Panc1 (cell line): ENCODE data around the gene UGGT2.

Experiments used
- CTCF ChIP-seq: fragments of 450-650 bp; IDR thresholded peaks from 2 replicates; pipeline ENCODE4 v1.5.1; 2017; ENCODE audit warnings: mild to moderate bottlenecking
- POLR2AphosphoS5 ChIP-seq: IDR thresholded peaks from 2 replicates; pipeline ENCODE4 v1.6.1; 2012; ENCODE audit warnings: mild to moderate bottlenecking, low read depth, low read length, moderate library complexity
- TCF7L2 ChIP-seq: IDR thresholded peaks from 2 replicates; pipeline ENCODE4 v1.6.1; 2011; ENCODE audit warnings: mild to moderate bottlenecking, low read depth, low read length, inconsistent platforms

GRCh38 chr13:96090240-96091101 is 37.3 kb upstream of the UGGT2 start:
- no peak for TF ChIP-seq CTCF
- TF ChIP-seq TCF7L2: no peak
- no peak for TF ChIP-seq POLR2AphosphoS5
